Lower leg skin (tissue), 3 donors: ENCODE results near the gene FNDC3B.

Experiments used
- CTCF ChIP-seq, 3 donors: fragments of 450-650 bp; IDR thresholded peaks; one replicate each; pipeline ENCODE4 v1.5.1; 2016; ENCODE audit warnings: antibody characterized with exemption in 3 of 3, mild to moderate bottlenecking in 3 of 3, moderate library complexity in 2 of 3
- POLR2A ChIP-seq, 2 donors: fragments of 450-650 bp; IDR thresholded peaks; one replicate each; pipeline ENCODE4 v1.6.1; 2016 to 2017; ENCODE audit warnings: antibody characterized with exemption in 2 of 2, mild to moderate bottlenecking in 1 of 2, moderate library complexity in 1 of 2

- TF ChIP-seq CTCF (IDR thresholded peaks at IDR 0.05) (no peak), POLR2A (IDR thresholded peaks at IDR 0.05) (no peak)
Measured at GRCh38 chr3:172371544-172371943, 332.2 kb downstream of the FNDC3B start.
